Muscle layer of duodenum (tissue), 2 donors: Measurements from ENCODE around the gene SMO.

Experiments
- H3K27ac ChIP-seq: one replicate; pipeline ENCODE4 v1.7.0; 2013; ENCODE audit warnings: mild to moderate bottlenecking, low read length
- H3K27me3 ChIP-seq: one replicate; pipeline ENCODE4 v1.7.0; 2013; ENCODE audit warnings: low read depth, mild to moderate bottlenecking, control low read depth, low read length
- H3K36me3 ChIP-seq, 2 donors: one replicate each; pipeline ENCODE4 v1.7.0; 2013; ENCODE audit warnings: low read length in 2 of 2, control low read depth in 1 of 2, mild to moderate bottlenecking in 1 of 2; ENCODE audit not compliant: insufficient read depth in 2 of 2, control insufficient read depth in 1 of 2
- H3K4me1 ChIP-seq, 2 donors: one replicate each; pipeline ENCODE4 v1.7.0; 2013; ENCODE audit warnings: low read length in 2 of 2, mild to moderate bottlenecking in 2 of 2, control low read depth in 1 of 2, moderate library complexity in 1 of 2; ENCODE audit not compliant: insufficient read depth in 2 of 2, control insufficient read depth in 1 of 2
- H3K4me3 ChIP-seq, 2 donors: one replicate each; pipeline ENCODE4 v1.7.0; 2013; ENCODE audit warnings: low read length in 2 of 2, low read depth in 1 of 2, mild to moderate bottlenecking in 1 of 2
- H3K9me3 ChIP-seq, 2 donors: one replicate each; pipeline ENCODE4 v1.7.0; 2013; ENCODE audit warnings: low read length in 2 of 2, control low read depth in 1 of 2, mild to moderate bottlenecking in 1 of 2; ENCODE audit not compliant: control insufficient read depth in 1 of 2
- donor health status: healthy.

SMO gene

DNA sequence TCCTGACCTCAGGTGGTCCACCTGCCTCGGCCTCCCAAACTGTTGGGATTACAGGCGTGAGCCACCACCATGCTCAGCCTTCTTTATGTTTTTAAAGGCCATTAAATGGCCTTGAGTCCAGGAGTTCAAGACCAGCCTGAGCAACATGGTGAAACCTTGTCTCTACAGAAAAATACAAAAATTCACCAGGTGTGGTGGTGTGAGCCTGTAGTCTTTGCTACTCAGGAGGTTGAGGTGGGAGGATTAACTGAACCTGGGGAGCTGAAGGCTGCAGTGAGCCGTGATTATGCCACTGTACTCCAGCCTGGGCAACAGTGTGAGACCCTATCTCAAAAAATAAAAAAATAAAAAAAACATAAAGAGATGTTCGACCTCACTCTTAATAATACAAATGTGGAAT is 11.0 kb downstream of the SMO start:
- Histone ChIP-seq H3K27ac (no peak overlapping the region), H3K4me3 (no peak overlapping the region), H3K4me1 (no peaks in the 10 kb centered on the region), H3K9me3 (no peaks in the 10 kb centered on the region), H3K27me3 (no peaks in the 10 kb centered on the region), H3K36me3 (no peaks in the 10 kb centered on the region)

DNA sequence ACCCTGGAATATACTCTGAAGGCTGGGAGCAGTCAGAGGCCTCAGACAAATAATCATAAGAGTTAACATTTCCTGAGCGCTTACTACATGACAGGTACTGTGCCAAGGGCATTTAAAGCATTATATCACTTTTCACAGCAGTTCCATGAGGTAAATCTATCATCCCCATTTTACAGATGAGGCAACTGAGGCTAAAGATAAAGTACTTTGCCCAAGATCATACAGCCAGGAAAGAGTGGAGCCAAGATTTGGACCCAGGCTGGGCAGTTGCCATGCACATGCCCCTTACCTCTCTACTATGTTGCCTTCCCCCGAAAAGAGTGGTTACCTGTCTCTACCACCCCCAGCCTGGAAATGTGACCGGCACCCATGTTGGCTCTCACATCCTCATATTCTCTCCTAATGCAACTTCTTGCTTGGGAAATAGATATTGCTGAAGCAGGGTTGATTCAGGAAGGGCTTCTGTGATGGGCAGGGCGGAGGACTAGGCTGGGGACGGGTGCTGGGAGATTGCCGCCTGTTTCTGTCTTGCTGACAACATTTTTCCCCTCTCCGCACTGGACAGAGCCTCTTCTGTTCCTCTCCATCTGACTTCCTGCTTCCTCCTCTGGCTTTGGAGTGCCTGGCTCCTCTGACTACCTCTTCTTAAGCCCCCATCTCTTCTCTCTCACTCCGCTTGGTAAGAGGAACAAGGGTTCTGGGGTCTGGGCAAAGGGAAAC is 13.8 kb downstream of the SMO start:
- Histone ChIP-seq H3K36me3 (peaks cover 0 to 7% of the 10 kb centered on the region in 2 donors), H3K4me3 (no peak overlapping the region), H3K4me1 (no peaks in the 10 kb centered on the region), H3K27ac (no peak overlapping the region), H3K27me3 (no peaks in the 10 kb centered on the region), H3K9me3 (no peaks in the 10 kb centered on the region)

DNA sequence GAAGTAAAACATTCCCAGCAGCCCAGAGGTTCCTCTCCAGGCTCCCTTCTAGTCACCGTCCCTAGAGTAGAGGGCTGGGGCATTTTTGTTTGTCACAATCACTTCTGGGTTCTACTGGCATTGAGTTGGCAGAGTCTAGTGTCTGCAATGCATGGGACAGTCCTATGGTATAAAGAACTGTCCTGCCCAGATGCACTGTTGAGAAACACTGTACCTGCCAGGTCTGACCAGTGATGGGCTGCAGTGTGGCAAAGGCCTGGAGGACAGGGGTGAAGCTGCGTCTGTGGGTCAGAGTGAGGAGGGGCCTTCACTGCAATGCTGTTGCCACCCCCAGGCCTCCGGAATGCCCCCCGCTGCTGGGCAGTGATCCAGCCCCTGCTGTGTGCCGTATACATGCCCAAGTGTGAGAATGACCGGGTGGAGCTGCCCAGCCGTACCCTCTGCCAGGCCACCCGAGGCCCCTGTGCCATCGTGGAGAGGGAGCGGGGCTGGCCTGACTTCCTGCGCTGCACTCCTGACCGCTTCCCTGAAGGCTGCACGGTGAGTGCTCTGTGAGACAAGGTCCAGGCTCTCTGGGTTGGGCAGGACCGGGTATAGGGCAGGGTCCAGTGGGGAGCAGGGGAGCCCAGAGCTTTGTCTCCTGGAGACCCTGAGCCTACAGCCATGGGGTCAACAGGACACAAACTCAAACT is 14.8 kb downstream of the SMO start:
- Histone ChIP-seq H3K4me1 (no peaks in the 10 kb centered on the region), H3K27ac (no peak overlapping the region), H3K27me3 (no peaks in the 10 kb centered on the region), H3K4me3 (no peak overlapping the region), H3K9me3 (no peaks in the 10 kb centered on the region), H3K36me3 (peaks cover 0 to 7% of the 10 kb centered on the region in 2 donors)

DNA sequence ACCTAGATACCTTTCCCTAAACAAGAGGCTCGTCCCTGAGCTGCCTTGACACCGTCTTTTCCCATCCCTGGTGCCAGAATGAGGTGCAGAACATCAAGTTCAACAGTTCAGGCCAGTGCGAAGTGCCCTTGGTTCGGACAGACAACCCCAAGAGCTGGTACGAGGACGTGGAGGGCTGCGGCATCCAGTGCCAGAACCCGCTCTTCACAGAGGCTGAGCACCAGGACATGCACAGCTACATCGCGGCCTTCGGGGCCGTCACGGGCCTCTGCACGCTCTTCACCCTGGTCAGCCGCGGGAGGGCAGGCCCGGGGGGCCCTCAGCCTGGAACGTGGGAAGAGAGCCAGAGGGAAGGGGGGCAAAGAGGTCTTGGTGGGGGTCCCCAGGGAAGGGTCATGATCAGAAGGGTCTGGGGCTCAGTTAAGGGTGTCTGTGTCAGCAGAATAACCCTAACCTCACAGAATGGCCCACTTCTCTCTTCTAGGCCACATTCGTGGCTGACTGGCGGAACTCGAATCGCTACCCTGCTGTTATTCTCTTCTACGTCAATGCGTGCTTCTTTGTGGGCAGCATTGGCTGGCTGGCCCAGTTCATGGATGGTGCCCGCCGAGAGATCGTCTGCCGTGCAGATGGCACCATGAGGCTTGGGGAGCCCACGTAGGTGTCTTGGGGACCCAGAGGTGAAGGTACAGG is 16.8 kb downstream of the SMO start:
- H3K27me3 ChIP-seq = no peaks in the 10 kb centered on the region
- no peaks in the 10 kb centered on the region for H3K9me3 ChIP-seq
- no peak overlapping the region for H3K4me3 ChIP-seq
- no peaks in the 10 kb centered on the region for H3K4me1 ChIP-seq
- H3K27ac ChIP-seq = no peak overlapping the region
- peaks cover 0 to 19% of the 10 kb centered on the region in 2 donors for H3K36me3 ChIP-seq

DNA sequence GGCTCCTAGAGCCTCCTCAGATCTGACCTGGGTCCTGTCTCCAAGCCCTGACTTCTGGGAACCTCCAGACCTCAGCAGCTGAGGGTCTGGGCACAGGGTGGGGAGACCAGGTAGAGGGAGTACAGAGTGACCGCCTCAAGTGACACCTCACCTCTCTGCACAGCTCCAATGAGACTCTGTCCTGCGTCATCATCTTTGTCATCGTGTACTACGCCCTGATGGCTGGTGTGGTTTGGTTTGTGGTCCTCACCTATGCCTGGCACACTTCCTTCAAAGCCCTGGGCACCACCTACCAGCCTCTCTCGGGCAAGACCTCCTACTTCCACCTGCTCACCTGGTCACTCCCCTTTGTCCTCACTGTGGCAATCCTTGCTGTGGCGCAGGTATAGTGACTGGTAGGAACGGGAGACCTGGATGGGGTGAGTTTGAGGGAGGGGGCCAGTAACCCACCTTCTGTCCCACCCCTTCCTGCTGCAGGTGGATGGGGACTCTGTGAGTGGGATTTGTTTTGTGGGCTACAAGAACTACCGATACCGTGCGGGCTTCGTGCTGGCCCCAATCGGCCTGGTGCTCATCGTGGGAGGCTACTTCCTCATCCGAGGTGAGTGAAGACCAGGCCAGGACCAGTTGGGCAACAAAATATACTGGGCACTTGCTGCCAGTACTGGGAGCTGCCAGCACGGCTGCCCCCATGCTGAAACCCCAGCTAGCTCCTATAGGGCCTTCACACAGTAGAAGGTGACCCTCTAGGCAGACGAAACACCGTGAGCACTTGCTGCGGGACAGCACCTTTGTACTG is 17.8 kb downstream of the SMO start:
- no peaks in the 10 kb centered on the region for H3K9me3 ChIP-seq
- no peaks in the 10 kb centered on the region for H3K27me3 ChIP-seq
- no peak overlapping the region for H3K4me3 ChIP-seq
- H3K27ac ChIP-seq = no peak overlapping the region
- H3K4me1 ChIP-seq = no peaks in the 10 kb centered on the region
- peaks cover 0 to 21% of the 10 kb centered on the region in 2 donors for H3K36me3 ChIP-seq

DNA sequence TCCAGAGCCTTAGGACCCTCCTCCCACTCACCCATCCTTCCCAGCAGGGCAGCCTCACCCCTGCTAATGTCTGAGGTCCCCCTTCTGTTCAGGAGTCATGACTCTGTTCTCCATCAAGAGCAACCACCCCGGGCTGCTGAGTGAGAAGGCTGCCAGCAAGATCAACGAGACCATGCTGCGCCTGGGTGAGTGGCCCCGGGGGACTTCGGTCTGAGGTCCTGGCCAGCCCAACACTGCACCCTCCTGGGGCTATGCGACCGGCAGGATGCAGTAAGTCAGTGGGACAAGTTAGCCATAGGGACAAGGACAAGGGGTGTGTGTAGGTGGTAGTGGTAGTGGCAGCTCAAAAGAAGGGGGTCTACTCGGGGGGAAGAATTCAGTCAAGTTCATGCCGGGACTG is 20.2 kb downstream of the SMO start:
- H3K4me1 ChIP-seq = no peaks in the 10 kb centered on the region
- no peaks in the 10 kb centered on the region for H3K9me3 ChIP-seq
- no peak overlapping the region for H3K4me3 ChIP-seq
- no peak overlapping the region for H3K27ac ChIP-seq
- peaks cover 0 to 38% of the 10 kb centered on the region in 2 donors for H3K36me3 ChIP-seq
- no peaks in the 10 kb centered on the region for H3K27me3 ChIP-seq

DNA sequence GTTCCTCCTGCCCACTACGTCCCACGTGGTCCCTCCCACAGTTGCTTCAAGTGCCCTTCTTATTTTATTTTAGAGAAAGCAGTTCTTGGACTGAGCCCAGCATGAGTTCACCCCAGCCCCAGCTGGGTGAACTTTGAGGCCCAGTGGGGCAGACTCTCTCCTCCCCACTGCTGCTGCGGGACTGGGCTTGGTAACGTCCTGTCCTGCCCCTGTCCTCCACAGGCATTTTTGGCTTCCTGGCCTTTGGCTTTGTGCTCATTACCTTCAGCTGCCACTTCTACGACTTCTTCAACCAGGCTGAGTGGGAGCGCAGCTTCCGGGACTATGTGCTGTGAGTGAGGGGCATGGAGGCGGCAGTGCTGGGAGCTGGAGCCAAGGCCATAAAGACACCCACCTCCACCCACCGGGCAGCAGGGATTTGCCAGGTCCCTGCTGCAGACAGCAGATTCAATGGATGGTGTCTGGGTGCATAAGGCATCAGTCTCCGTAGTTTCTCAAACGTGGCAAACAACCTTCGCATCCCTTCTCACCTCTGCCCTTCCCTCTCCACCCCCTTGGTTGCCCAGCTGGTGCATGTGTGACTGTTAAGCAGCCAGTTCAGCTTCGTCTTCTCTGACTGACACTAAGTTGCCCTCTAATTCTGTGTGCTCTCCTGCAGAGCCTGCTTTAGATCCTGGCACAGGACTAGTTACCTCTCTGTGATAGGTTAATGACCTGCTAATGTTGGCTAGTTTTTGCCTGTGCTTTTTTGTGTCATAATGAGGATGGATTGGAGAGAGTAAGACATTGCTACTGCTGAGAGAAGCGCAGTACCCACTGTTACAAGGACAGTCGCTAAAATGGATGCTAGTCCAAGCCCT is 20.9 kb downstream of the SMO start:
- Histone ChIP-seq H3K27me3 (no peaks in the 10 kb centered on the region), H3K4me3 (no peak overlapping the region), H3K4me1 (no peaks in the 10 kb centered on the region), H3K36me3 (peaks cover 0 to 38% of the 10 kb centered on the region in 2 donors), H3K27ac (no peak overlapping the region), H3K9me3 (no peaks in the 10 kb centered on the region)

DNA sequence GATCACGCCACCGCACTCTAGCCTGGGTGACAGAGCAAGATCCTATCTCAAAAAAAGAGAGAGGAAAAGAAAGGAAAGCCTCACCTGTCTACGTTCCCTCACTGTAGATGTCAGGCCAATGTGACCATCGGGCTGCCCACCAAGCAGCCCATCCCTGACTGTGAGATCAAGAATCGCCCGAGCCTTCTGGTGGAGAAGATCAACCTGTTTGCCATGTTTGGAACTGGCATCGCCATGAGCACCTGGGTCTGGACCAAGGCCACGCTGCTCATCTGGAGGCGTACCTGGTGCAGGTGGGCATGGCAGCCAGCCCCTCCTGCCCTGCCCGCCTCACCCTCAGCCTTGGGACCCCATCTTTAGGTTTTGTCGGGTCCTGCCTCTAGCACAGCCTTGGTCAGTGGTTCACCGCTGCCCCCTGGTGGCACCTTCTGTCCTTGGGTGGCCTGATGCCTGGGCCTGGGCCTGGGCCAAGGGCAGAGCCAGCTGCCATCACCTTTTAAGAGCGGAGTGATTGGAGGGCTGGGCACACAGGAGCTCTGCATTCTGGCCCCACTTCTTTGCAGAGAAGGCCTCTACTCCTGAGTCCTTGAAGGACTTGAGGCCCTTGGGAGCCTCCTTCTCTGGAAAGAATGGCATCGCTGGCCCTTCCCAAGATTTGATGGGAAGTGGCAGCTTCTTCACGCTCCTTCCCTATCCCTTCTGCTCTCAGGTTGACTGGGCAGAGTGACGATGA is 22.0 kb downstream of the SMO start:
- Histone ChIP-seq H3K4me1 (no peaks in the 10 kb centered on the region), H3K27ac (no peak overlapping the region), H3K36me3 (peaks cover 0 to 38% of the 10 kb centered on the region in 2 donors), H3K4me3 (no peak overlapping the region), H3K9me3 (no peaks in the 10 kb centered on the region), H3K27me3 (no peaks in the 10 kb centered on the region)

DNA sequence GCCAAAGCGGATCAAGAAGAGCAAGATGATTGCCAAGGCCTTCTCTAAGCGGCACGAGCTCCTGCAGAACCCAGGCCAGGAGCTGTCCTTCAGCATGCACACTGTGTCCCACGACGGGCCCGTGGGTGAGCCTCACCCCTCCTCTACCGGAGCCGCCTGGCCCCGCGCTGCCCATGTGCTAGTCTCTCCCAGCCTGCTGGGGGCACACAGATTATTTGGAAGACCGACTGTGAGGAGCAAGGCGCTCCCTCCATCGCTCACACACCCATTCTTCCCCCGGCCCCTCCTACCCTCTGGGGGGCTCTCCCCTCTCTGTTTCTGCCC is 22.5 kb downstream of the SMO start:
- H3K27me3 ChIP-seq = no peaks in the 10 kb centered on the region
- peaks cover 0 to 38% of the 10 kb centered on the region in 2 donors for H3K36me3 ChIP-seq
- no peaks in the 10 kb centered on the region for H3K9me3 ChIP-seq
- H3K27ac ChIP-seq = no peak overlapping the region
- no peak overlapping the region for H3K4me3 ChIP-seq
- no peaks in the 10 kb centered on the region for H3K4me1 ChIP-seq

DNA sequence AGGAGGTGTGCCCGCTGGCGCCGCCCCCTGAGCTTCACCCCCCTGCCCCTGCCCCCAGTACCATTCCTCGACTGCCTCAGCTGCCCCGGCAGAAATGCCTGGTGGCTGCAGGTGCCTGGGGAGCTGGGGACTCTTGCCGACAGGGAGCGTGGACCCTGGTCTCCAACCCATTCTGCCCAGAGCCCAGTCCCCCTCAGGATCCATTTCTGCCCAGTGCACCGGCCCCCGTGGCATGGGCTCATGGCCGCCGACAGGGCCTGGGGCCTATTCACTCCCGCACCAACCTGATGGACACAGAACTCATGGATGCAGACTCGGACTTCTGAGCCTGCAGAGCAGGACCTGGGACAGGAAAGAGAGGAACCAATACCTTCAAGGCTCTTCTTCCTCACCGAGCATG is 23.7 kb downstream of the SMO start:
- H3K27me3 ChIP-seq = no peaks in the 10 kb centered on the region
- H3K9me3 ChIP-seq = no peaks in the 10 kb centered on the region
- no peaks in the 10 kb centered on the region for H3K4me1 ChIP-seq
- peaks cover 0 to 31% of the 10 kb centered on the region in 2 donors for H3K36me3 ChIP-seq
- H3K27ac ChIP-seq = no peak overlapping the region
- no peak overlapping the region for H3K4me3 ChIP-seq
